ENCODE measurements around the gene RAB8B. TPM values are rescaled to one million over a fixed set of nuclear protein-coding genes. Genes with fewer than 3 reads are reported as not detected.
A peak's percentile ranks its signal among the peaks of the same experiment; 100 is the strongest.

RAB8B gene
- total and polyA plus RNA-seq, 9 of the 15 experiments (the other 6 are each of a cell fraction or from before 2014, with no cell fraction given), result 7.8 to 32.1 (median 24.2) TPM

GRCh38 chr15:63157118-63157843 lies 32.1 kb upstream of the RAB8B start, which contains the start of gene RPS27L (continued):
- TF ChIP-seq POLR3G (IDR thresholded peaks at IDR 0.05; ENCODE audit: extremely low read depth, insufficient read length, insufficient replicate concordance) (no peak), HMGN3 (IDR thresholded peaks at IDR 0.05; ENCODE audit: borderline replicate concordance, extremely low read depth, insufficient read length, low read depth, low read length) (peak; percentile 75), KLF1 (tag; IDR thresholded peaks at IDR 0.05) (0 out of 2 replicates have a peak, but pooled peaks have one; percentile 13), ETV5 (CRISPR knock-in tag; IDR thresholded peaks at IDR 0.05; ENCODE audit: low read depth) (peak; percentile 77; the same call in 1 of the 2 replicates), GABPB2 (CRISPR knock-in tag; conservative IDR thresholded peaks at IDR 0.05) (no peak), SMARCA4 (IDR thresholded peaks at IDR 0.05) (0 out of 2 replicates have a peak, but pooled peaks have one; percentile 24), E2F5 (CRISPR knock-in tag; IDR thresholded peaks at IDR 0.05) (peak; percentile 64), PREB (CRISPR knock-in tag; IDR thresholded peaks at IDR 0.05) (0 out of 2 replicates have a peak, but pooled peaks have one; percentile 55), MAZ (CRISPR knock-in tag; conservative IDR thresholded peaks at IDR 0.05 in 1 of 2, IDR thresholded peaks at IDR 0.05 in 1 of 2) (peak; percentile 58 to 89; a peak in 3 of 4 replicates), MXI1 (IDR thresholded peaks at IDR 0.05; ENCODE audit: low read depth, low read length) (peak; percentile 63; the same call in 1 of the 2 replicates), ZBTB40 (IDR thresholded peaks at IDR 0.05) (peak; percentile 78), ZBTB40 (CRISPR knock-in tag; IDR thresholded peaks at IDR 0.05) (no peak), KDM5B (IDR thresholded peaks at IDR 0.05; ENCODE audit: insufficient replicate concordance, low read depth, low read length) (peak; percentile 94), CREB3L1 (IDR thresholded peaks at IDR 0.05; ENCODE audit: borderline replicate concordance, low read depth) (peak; percentile 78; the same call in 1 of the 2 replicates)
